CD14-positive monocyte (primary cell): ENCODE data around the gene NEUROD2. TPM values are rescaled to one million over a fixed set of nuclear protein-coding genes. Genes with fewer than 3 reads are reported as not detected.
A peak's percentile ranks its signal among the peaks of the same experiment; 100 is the strongest.

Experiments
- DNase-seq, 3 donors: peaks; one replicate each; pipeline ENCODE4 v3.0.0-alpha.2; 2011 to 2022
- H2AFZ ChIP-seq: 2 replicates; pipeline ENCODE4 v1.6.0; 2012; ENCODE audit warnings: mild to moderate bottlenecking, low read depth, low read length, inconsistent platforms; ENCODE audit not compliant: insufficient read depth, poor library complexity, severe bottlenecking
- H3K27ac ChIP-seq, 2 donors: 1 replicate in 1 of 2; 2 replicates in 1 of 2; pipeline ENCODE4 v1.5.1; 2012 to 2013; ENCODE audit warnings: low read length in 2 of 2, control low read depth in 1 of 2, inconsistent platforms in 1 of 2, low read depth in 1 of 2, mild to moderate bottlenecking in 1 of 2
- H3K27me3 ChIP-seq, 2 donors: one replicate each; pipeline versions ENCODE4 v1.6.0 to v1.6.1; 2011 to 2013; ENCODE audit warnings: low read length in 2 of 2; ENCODE audit not compliant: control insufficient read depth in 2 of 2, insufficient read depth in 2 of 2
- H3K36me3 ChIP-seq, 2 donors: replicated peaks in 1 of 2; 1 replicate in 1 of 2; 2 replicates in 1 of 2; pipeline versions ENCODE4 v1.5.1 to v1.6.1; 2012 to 2013; ENCODE audit warnings: low read length in 2 of 2, control low read depth in 1 of 2, inconsistent platforms in 1 of 2, mild to moderate bottlenecking in 1 of 2; ENCODE audit not compliant: insufficient read depth in 2 of 2, control insufficient read depth in 1 of 2
- H3K4me1 ChIP-seq, 2 donors: 1 replicate in 1 of 2; 2 replicates in 1 of 2; pipeline versions ENCODE4 v1.5.1 to v1.6.1; 2012 to 2013; ENCODE audit warnings: low read length in 2 of 2, control low read depth in 1 of 2, inconsistent platforms in 1 of 2, mild to moderate bottlenecking in 1 of 2, moderate library complexity in 1 of 2; ENCODE audit not compliant: insufficient read depth in 2 of 2, control insufficient read depth in 1 of 2
- H3K4me2 ChIP-seq: replicated peaks from 2 replicates; pipeline ENCODE3; 2012; ENCODE audit warnings: low read length, moderate library complexity, mild to moderate bottlenecking; ENCODE audit not compliant: poor library complexity, severe bottlenecking; ENCODE audit errors: extremely low read depth
- H3K4me3 ChIP-seq, 3 experiments: fragments of 200-600 bp in 1 of 3; sonication (generic) in 1 of 3; replicated peaks in 1 of 3; 1 replicate in 2 of 3; 2 replicates in 1 of 3; pipeline ENCODE4 v1.5.1; 2011 to 2013; ENCODE audit warnings: low read length in 3 of 3, mild to moderate bottlenecking in 3 of 3, control low read depth in 2 of 3, low read depth in 2 of 3, inconsistent platforms in 1 of 3, moderate library complexity in 1 of 3
- H3K79me2 ChIP-seq: 2 replicates; pipeline ENCODE4 v1.6.0; 2012; ENCODE audit warnings: mild to moderate bottlenecking, control low read depth, inconsistent platforms, low read length, moderate library complexity; ENCODE audit not compliant: insufficient read depth
- H3K9ac ChIP-seq: 2 replicates; pipeline ENCODE4 v1.6.0; 2017; ENCODE audit warnings: low read length, mild to moderate bottlenecking; ENCODE audit not compliant: insufficient read depth, poor library complexity, severe bottlenecking
- H3K9me3 ChIP-seq, 2 donors: replicated peaks in 1 of 2; 1 replicate in 1 of 2; 2 replicates in 1 of 2; pipeline versions ENCODE4 v1.5.1 to v1.6.1; 2012 to 2013; ENCODE audit warnings: low read length in 2 of 2, control low read depth in 1 of 2; ENCODE audit not compliant: control insufficient read depth in 1 of 2, insufficient read depth in 1 of 2
- H4K20me1 ChIP-seq: 2 replicates; pipeline ENCODE4 v1.6.0; 2012; ENCODE audit warnings: mild to moderate bottlenecking, low read length, control low read depth, moderate library complexity; ENCODE audit not compliant: insufficient read depth
- H3K27ac Mint-ChIP-seq, 7 donors: one replicate each; pipeline ENCODE4 v1.8.0; 2020; ENCODE audit warnings: mild to moderate bottlenecking in 7 of 7, mixed read lengths in 7 of 7, moderate library complexity in 6 of 7, inconsistent platforms in 2 of 7
- H3K27me3 Mint-ChIP-seq, 3 donors: one replicate each; pipeline ENCODE4 v1.8.0; 2021 to 2022; ENCODE audit warnings: low read depth in 3 of 3, mild to moderate bottlenecking in 3 of 3, mixed read lengths in 3 of 3, moderate library complexity in 3 of 3, inconsistent platforms in 1 of 3
- H3K36me3 Mint-ChIP-seq, 2 donors: one replicate each; pipeline ENCODE4 v1.8.0; 2020; ENCODE audit warnings: mixed read lengths in 2 of 2, inconsistent platforms in 1 of 2, mild to moderate bottlenecking in 1 of 2
- H3K4me1 Mint-ChIP-seq: one replicate; pipeline ENCODE4 v1.8.0; 2020; ENCODE audit warnings: mild to moderate bottlenecking, mixed read lengths
- H3K4me3 Mint-ChIP-seq, 2 donors: one replicate each; pipeline ENCODE4 v1.8.0; 2020; ENCODE audit warnings: mild to moderate bottlenecking in 2 of 2, mixed read lengths in 2 of 2, moderate library complexity in 1 of 2
- H3K9me3 Mint-ChIP-seq, 7 donors: one replicate each; pipeline ENCODE4 v1.8.0; 2020 to 2022; ENCODE audit warnings: mixed read lengths in 7 of 7, mild to moderate bottlenecking in 6 of 7, moderate library complexity in 6 of 7, inconsistent platforms in 2 of 7
- WGBS: methylation state at CpG from one replicate; pipeline ENCODE4 v1.1.5; 2013; ENCODE audit warnings: missing lambda C conversion rate; ENCODE audit not compliant: insufficient coverage; 5-methylcytosine and 5-hydroxymethylcytosine counted together
- intact Hi-C, 2 donors: fragments of 100-400 bp; cut with micrococcal nuclease; formaldehyde crosslinking; loops; one replicate each; pipeline versions ENCODE4 v1.15.0 to v1.15.1; 2023
- polyA plus RNA-seq, 3 donors: library from polyadenylated mRNA; depleted of rRNA in 1 of 3; unstranded in 2 of 3; stranded (reverse) in 1 of 3; fragments of 300-500 nt in 2 of 3; fragments of >200 nt in 1 of 3; fragmentation: Illumina TruSeq in 2 of 3; gene quantifications; 1 replicate in 2 of 3; 2 replicates in 1 of 3; pipeline ENCODE4 v1.2.3, GENCODE V29; 2012 to 2021
- TF ChIP-seq, protein P1 (sequence below): fragments of 200-600 bp; IDR thresholded peaks from one replicate; pipeline ENCODE4 v1.8.0; 2022; ENCODE audit warnings: antibody characterized with exemption, mild to moderate bottlenecking

NEUROD2 gene
- polyA plus RNA-seq, 3 donors = not detected

DNA sequence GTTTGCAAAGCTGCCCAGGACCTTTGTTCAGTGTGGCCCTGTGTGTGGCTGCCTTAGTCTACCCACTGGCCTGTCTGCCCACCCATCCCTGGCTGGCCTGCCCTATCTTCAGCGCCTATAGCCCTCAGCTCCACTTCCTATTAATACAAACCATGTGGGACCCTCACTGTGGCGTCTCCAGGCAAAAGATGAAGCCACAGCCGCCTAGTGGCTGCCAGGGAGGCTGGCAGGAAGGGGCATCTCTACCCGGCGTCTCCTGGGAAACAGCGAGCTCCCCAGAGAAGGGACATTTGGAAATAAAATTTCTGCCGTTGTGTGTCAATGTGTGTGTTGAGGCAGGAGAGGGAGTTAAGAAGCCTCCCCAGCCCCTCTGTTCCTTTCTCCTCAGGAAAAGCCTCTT lies 31.5 kb downstream of the NEUROD2 start:
- Mint-ChIP-seq H3K4me1 (peaks cover 9% of the 10 kb centered on the region), H3K36me3 (peaks cover 15 to 17% of the 10 kb centered on the region in 2 donors), H3K27me3 (peaks cover 26 to 40% (median 27%) of the 10 kb centered on the region in 3 donors), H3K4me3 (no peak overlapping the region), H3K27ac (no peak overlapping the region), H3K9me3 (peaks cover 0 to 4% (median 3%) of the 10 kb centered on the region in 7 donors)
- Histone ChIP-seq H3K9ac (no peak overlapping the region), H3K4me2 (no peak overlapping the region), H2AFZ (no peak overlapping the region), H3K4me1 (peaks cover 6 to 9% of the 10 kb centered on the region in 2 donors), H3K79me2 (no peaks in the 10 kb centered on the region), H4K20me1 (no peaks in the 10 kb centered on the region), H3K4me3 (no peak overlapping the region), H3K27me3 (peaks cover 5 to 20% of the 10 kb centered on the region in 2 donors), H3K9me3 (no peaks in the 10 kb centered on the region), H3K27ac (no peak overlapping the region), H3K36me3 (peaks cover 0 to 6% of the 10 kb centered on the region in 2 donors)
- TF ChIP-seq, protein P1, sequence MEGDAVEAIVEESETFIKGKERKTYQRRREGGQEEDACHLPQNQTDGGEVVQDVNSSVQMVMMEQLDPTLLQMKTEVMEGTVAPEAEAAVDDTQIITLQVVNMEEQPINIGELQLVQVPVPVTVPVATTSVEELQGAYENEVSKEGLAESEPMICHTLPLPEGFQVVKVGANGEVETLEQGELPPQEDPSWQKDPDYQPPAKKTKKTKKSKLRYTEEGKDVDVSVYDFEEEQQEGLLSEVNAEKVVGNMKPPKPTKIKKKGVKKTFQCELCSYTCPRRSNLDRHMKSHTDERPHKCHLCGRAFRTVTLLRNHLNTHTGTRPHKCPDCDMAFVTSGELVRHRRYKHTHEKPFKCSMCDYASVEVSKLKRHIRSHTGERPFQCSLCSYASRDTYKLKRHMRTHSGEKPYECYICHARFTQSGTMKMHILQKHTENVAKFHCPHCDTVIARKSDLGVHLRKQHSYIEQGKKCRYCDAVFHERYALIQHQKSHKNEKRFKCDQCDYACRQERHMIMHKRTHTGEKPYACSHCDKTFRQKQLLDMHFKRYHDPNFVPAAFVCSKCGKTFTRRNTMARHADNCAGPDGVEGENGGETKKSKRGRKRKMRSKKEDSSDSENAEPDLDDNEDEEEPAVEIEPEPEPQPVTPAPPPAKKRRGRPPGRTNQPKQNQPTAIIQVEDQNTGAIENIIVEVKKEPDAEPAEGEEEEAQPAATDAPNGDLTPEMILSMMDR = peak; percentile 54
- WGBS = 8% methylated on average over 3 of the region's 7 CpGs
- peak in 1 of 3 donors; percentile 2 for DNase-seq
- intact Hi-C loops = no loop called here

DNA sequence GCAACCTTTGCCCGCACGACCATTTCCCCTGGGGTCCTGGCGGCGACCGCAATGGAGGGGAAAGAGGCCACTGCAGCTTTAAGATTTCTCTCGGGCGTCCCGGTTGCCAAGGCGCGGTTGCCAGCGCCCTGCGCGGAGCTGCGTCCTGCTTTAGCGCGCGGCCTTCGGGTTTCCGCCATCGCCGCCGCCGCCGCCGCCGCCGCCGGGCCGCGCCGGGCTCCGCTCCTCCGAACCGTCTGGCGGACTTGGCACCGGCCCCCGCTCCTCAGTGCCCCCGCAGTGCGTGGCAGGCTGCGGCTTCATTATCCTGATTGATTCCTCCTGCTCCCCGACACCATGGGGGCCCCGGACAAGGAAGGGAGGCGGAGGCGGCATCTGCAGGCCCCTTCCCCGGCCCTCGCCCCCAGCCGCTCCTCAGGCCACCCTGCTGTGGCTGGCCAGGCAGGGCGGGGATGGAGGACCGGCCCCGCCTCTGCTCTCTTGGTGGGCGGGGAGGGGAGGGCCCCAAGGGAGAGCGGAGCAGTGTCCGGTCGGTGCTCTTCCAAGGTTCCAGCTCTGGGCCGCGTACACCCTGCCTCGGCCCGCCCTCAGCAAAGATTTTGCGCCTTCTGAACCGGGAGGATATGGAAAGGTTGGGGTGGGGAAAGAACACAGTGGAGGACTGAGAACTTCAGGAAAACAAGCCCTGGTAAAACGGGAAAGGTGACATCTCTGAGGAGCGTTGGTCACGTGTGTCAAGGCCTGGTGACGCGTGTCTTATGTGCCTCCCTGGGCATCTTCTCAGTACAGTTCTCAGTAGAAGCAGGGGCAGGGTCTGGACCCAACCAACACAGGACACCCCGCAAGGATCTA lies 34.0 kb downstream of the NEUROD2 start:
- Histone ChIP-seq H3K4me3 (peak overlapping the region; percentile 41 to 75 (median 52)), H3K9ac (peak overlapping the region; percentile 51)
- peak overlapping the region in 3 of 7 donors; percentile 20 to 66 (median 64) for H3K27ac Mint-ChIP-seq

More for the DNA sequence above, 34.0 kb downstream of the NEUROD2 start:
- Histone ChIP-seq H3K9me3 (peaks cover 0 to 5% of the 10 kb centered on the region in 2 donors), H3K27me3 (peaks cover 5 to 19% of the 10 kb centered on the region in 2 donors), H3K4me1 (peaks cover 18 to 24% of the 10 kb centered on the region in 2 donors), H3K27ac (no peak overlapping the region), H4K20me1 (peaks cover 11% of the 10 kb centered on the region), H3K4me2 (peak overlapping the region; percentile 89), H2AFZ (peak overlapping the region; percentile 65), H3K36me3 (peaks cover 0 to 25% of the 10 kb centered on the region in 2 donors), H3K79me2 (no peaks in the 10 kb centered on the region)
- 2% methylated on average over 60 of the region's 66 CpGs for WGBS
- peaks cover 24 to 40% (median 28%) of the 10 kb centered on the region in 3 donors for H3K27me3 Mint-ChIP-seq
- peaks cover 32 to 35% of the 10 kb centered on the region in 2 donors for H3K36me3 Mint-ChIP-seq
- peaks cover 21% of the 10 kb centered on the region for H3K4me1 Mint-ChIP-seq
- H3K9me3 Mint-ChIP-seq = peaks cover 0 to 9% (median 6%) of the 10 kb centered on the region in 7 donors
- peak overlapping the region; percentile 78 to 99 for H3K4me3 Mint-ChIP-seq
- intact Hi-C loops = no loop called here
- no peak for DNase-seq
- TF ChIP-seq, protein P1 = no peak
